K562 (cell line): ENCODE results near the gene PHF5A. TPM values are rescaled to one million over a fixed set of nuclear protein-coding genes. Genes with fewer than 3 reads are reported as not detected.
A peak's percentile ranks its signal among the peaks of the same experiment; 100 is the strongest.

Source experiments
- ATAC-seq: fragments of 200-7000 bp; cut with Tn5 transposase; 3 replicates; pipeline ENCODE4 v1.9.1; 2020; ENCODE audit warnings: moderate library complexity
- BruUV-seq: library from RNA; stranded (reverse); fragments of 400-500 nt; replicated peaks from 2 replicates; lab custom pipeline; 2021; lab: Mats Ljungman, UMichigan
- CTCF ChIA-PET: fragments of 300-600 bp; formaldehyde crosslinking; extraction: SDS; loops from one replicate; lab custom pipeline; 2021; ENCODE audit warnings: low intra/inter-chr PET ratio; lab: Yijun Ruan, JAX
- POLR2A ChIA-PET: fragments of 300-600, 350-650 bp; sonication (Branson Sonifier 250); formaldehyde crosslinking; extraction: SDS; loops from one replicate; lab custom pipeline; 2021; ENCODE audit warnings: antibody characterized with exemption, inconsistent platforms; lab: Yijun Ruan, JAX
- DNase-seq, 4 experiments: peaks; one replicate each; pipeline versions ENCODE4 v3.0.0 to v3.0.0-alpha.2; 2011 to 2018; ENCODE audit warnings: low spot score in 3 of 4, mixed read lengths in 3 of 4; ENCODE audit errors: extremely low read depth in 1 of 4
- FAIRE-seq: peaks from 2 replicates; lab custom pipeline; 2011; peaks lifted over from hg19 to GRCh38; lab: Jason Lieb, UNC
- H2AFZ ChIP-seq: 2 replicates; pipeline ENCODE4 v1.6.0; 2011; ENCODE audit warnings: low read depth, low read length, control low read depth, inconsistent platforms
- H3K27ac ChIP-seq: fragments of 200-600 bp; 3 replicates; pipeline ENCODE4 v1.8.0; 2011; ENCODE audit warnings: low read depth, mild to moderate bottlenecking, control low read depth, inconsistent platforms, low read length, moderate library complexity, mixed read lengths; ENCODE audit errors: extremely low read depth
- H3K27me3 ChIP-seq, 2 experiments: fragments of 300-600 bp in 1 of 2; 2 replicates in 1 of 2; 3 replicates in 1 of 2; pipeline versions ENCODE4 v1.6.0 to v1.8.0; 2011; ENCODE audit warnings: inconsistent platforms in 2 of 2, low read length in 2 of 2, mild to moderate bottlenecking in 1 of 2, mixed read lengths in 1 of 2, moderate library complexity in 1 of 2; ENCODE audit not compliant: control insufficient read depth in 2 of 2, insufficient read depth in 2 of 2
- H3K36me3 ChIP-seq: fragments of 300-600 bp; 3 replicates; pipeline ENCODE4 v1.8.0; 2011; ENCODE audit warnings: mild to moderate bottlenecking, low read length, inconsistent platforms; ENCODE audit not compliant: control insufficient read depth, insufficient read depth
- H3K4me1 ChIP-seq, 2 experiments: fragments of 200-600 bp in 1 of 2; replicated peaks in 1 of 2; 2 replicates in 1 of 2; 3 replicates in 1 of 2; pipeline versions ENCODE4 v1.5.1 to v1.8.0; 2011; ENCODE audit warnings: inconsistent platforms in 2 of 2, low read length in 2 of 2, mild to moderate bottlenecking in 1 of 2, mixed read lengths in 1 of 2, moderate library complexity in 1 of 2; ENCODE audit not compliant: control insufficient read depth in 2 of 2, insufficient read depth in 2 of 2
- H3K4me2 ChIP-seq: 2 replicates; pipeline ENCODE4 v1.6.1; 2011; ENCODE audit warnings: low read length, control low read depth, inconsistent platforms, mixed read lengths; ENCODE audit not compliant: insufficient read depth
- H3K4me3 ChIP-seq: fragments of 200-600 bp; sonication (generic), shearing (Covaris generic); 2 replicates; pipeline ENCODE4 v1.5.1; 2016; ENCODE audit warnings: control low read depth, inconsistent platforms
- H3K79me2 ChIP-seq: fragments of 200-600 bp; 3 replicates; pipeline ENCODE4 v1.8.0; 2011; ENCODE audit warnings: low read length, inconsistent platforms; ENCODE audit not compliant: control insufficient read depth, insufficient read depth
- H3K9ac ChIP-seq, 2 experiments: 2 replicates each; pipeline versions ENCODE4 v1.6.0 to v1.6.1; 2011; ENCODE audit warnings: low read depth in 2 of 2, low read length in 2 of 2, control low read depth in 1 of 2, inconsistent platforms in 1 of 2, mild to moderate bottlenecking in 1 of 2, mixed read lengths in 1 of 2; ENCODE audit not compliant: insufficient read depth in 1 of 2
- H3K9me1 ChIP-seq: one replicate; pipeline ENCODE4 v1.6.0; 2011; ENCODE audit warnings: inconsistent platforms, mild to moderate bottlenecking, low read length, moderate library complexity; ENCODE audit not compliant: control insufficient read depth, insufficient read depth
- H3K9me3 ChIP-seq: replicated peaks from 2 replicates; pipeline ENCODE4 v1.5.1; 2011; ENCODE audit warnings: low read depth, low read length, inconsistent platforms; ENCODE audit not compliant: control insufficient read depth, insufficient read depth
- H4K20me1 ChIP-seq: replicated peaks from 2 replicates; pipeline ENCODE4 v1.6.1; 2011; ENCODE audit warnings: low read length, inconsistent platforms, mixed read lengths; ENCODE audit not compliant: control insufficient read depth, insufficient read depth
- ASH1L ChIP-seq: fragments of 450-650 bp; IDR thresholded peaks from 2 replicates; pipeline ENCODE4 v1.6.1; 2018; ENCODE audit warnings: borderline replicate concordance, mild to moderate bottlenecking, low read depth; ENCODE audit not compliant: partially characterized antibody
- CHD2 ChIP-seq: IDR thresholded peaks from 2 replicates; pipeline ENCODE4 v1.6.1; 2011; ENCODE audit warnings: low read depth, low read length
- ESRRA ChIP-seq: fragments of 450-650 bp; IDR thresholded peaks from 2 replicates; pipeline ENCODE4 v1.6.1; 2014; ENCODE audit warnings: low read depth, mild to moderate bottlenecking, moderate library complexity, borderline replicate concordance
- ESRRB ChIP-seq: fragments of 250-450 bp; sonication (Bioruptor Pico); IDR thresholded peaks from 2 replicates; pipeline ENCODE4 v1.5.0; 2020; ENCODE audit warnings: mild to moderate bottlenecking, moderate library complexity, borderline replicate concordance
- HNRNPL ChIP-seq: fragments of 200-400 bp; formaldehyde crosslinking; IDR thresholded peaks from 2 replicates; pipeline ENCODE4 v1.6.1; 2017; ENCODE audit warnings: low read depth, mild to moderate bottlenecking, low read length
- KLF10 ChIP-seq: fragments of 250-450 bp; sonication (Bioruptor Pico); IDR thresholded peaks from 2 replicates; pipeline ENCODE4 v1.6.1; 2021; ENCODE audit warnings: matching md5 sums
- L3MBTL2 ChIP-seq: fragments of 450-650 bp; IDR thresholded peaks from 2 replicates; pipeline ENCODE4 v1.6.1; 2016; ENCODE audit warnings: mild to moderate bottlenecking, moderate library complexity
- MAFF ChIP-seq: IDR thresholded peaks from 2 replicates; pipeline ENCODE4 v1.6.1; 2012; ENCODE audit warnings: low read length, improper control_type of control experiment
- PBX2 ChIP-seq, 2 experiments: IDR thresholded peaks in 1 of 2; conservative IDR thresholded peaks in 1 of 2; 2 replicates each; pipeline ENCODE4 v1.6.1; 2016; ENCODE audit warnings: low read depth in 2 of 2, mild to moderate bottlenecking in 1 of 2, missing compliant biosample characterization in 1 of 2, missing genetic modification characterization in 1 of 2, moderate library complexity in 1 of 2
- TAL1 ChIP-seq: fragments of 450-650 bp; IDR thresholded peaks from 2 replicates; pipeline ENCODE4 v1.6.1; 2016; ENCODE audit warnings: mild to moderate bottlenecking
- THAP7 ChIP-seq: fragments of 250-450 bp; sonication (Bioruptor Pico); IDR thresholded peaks from 2 replicates; pipeline ENCODE4 v1.5.0; 2021
- U2AF1 ChIP-seq: fragments of 200-400 bp; formaldehyde crosslinking; optimal IDR thresholded peaks from 2 replicates; pipeline ENCODE3; 2017; ENCODE audit warnings: mild to moderate bottlenecking, low read depth, low read length, moderate library complexity
- USF2 ChIP-seq: sonication (generic); formaldehyde crosslinking; IDR thresholded peaks from 2 replicates; pipeline ENCODE4 v1.5.0; 2020; ENCODE audit warnings: missing genetic modification reagents
- ZNF239 ChIP-seq: fragments of 250-450 bp; sonication (Bioruptor Pico); IDR thresholded peaks from 2 replicates; pipeline ENCODE4 v1.4.0; 2020; ENCODE audit warnings: mild to moderate bottlenecking
- ZNF583 ChIP-seq: fragments of 250-450 bp; sonication (Bioruptor Pico); IDR thresholded peaks from 2 replicates; pipeline ENCODE4 v1.4.0; 2020
- ZNF785 ChIP-seq: fragments of 250-450 bp; sonication (Bioruptor Pico); IDR thresholded peaks from 2 replicates; pipeline ENCODE4 v1.4.0; 2020; ENCODE audit warnings: mild to moderate bottlenecking
- WGBS: fragments of 100-300 bp; shearing (Covaris generic); methylation state at CpG from one replicate; pipeline ENCODE4 v1.1.6; 2016; ENCODE audit warnings: low coverage, mixed read lengths; ENCODE audit not compliant: insufficient coverage; ENCODE audit errors: missing lambda C conversion rate; 5-methylcytosine and 5-hydroxymethylcytosine counted together
- in situ Hi-C: fragments of 300-500 bp; cut with MboI; formaldehyde crosslinking; loops from 4 replicates; pipeline ENCODE4 v1.15.0; 2018; ENCODE audit warnings: inconsistent platforms, mixed read lengths
- intact Hi-C: fragments of 100-400 bp; cut with micrococcal nuclease; formaldehyde crosslinking; loops from 2 replicates; pipeline ENCODE4 v1.14.2; 2022
- polyA plus RNA-seq, 8 experiments: library from polyadenylated mRNA; depleted of rRNA in 4 of 8; stranded (reverse) in 5 of 8; unstranded in 3 of 8; fragments of >200 nt; fragmentation: Nextera tagmentation in 2 of 8; fragmentation: Illumina TruSeq in 1 of 8; extraction: Ambion mirVana in 2 of 8; extraction: Trizol in 1 of 8; gene quantifications; 2 replicates each; pipeline versions ENCODE4 v1.2.1 to v1.2.3, GENCODE V29; 2011 to 2014; ENCODE audit warnings: inconsistent platforms in 1 of 8, missing spikeins in 1 of 8
- total RNA-seq, 7 experiments: library from RNA; depleted of rRNA in 6 of 7; stranded (reverse); fragments of >200 nt in 6 of 7; fragmentation: Illumina TruSeq in 2 of 7; extraction: Trizol in 2 of 7; gene quantifications; 2 replicates each; pipeline versions ENCODE4 v1.2.1 to v1.2.3, GENCODE V29; 2011 to 2021; ENCODE audit warnings: low replicate concordance in 1 of 7
- TF ChIP-seq, protein P1 (sequence below), 2 experiments: fragments of 250-450 bp in 1 of 2; fragments of 450-650 bp in 1 of 2; sonication (Bioruptor Pico) in 1 of 2; IDR thresholded peaks; 2 replicates each; pipeline versions ENCODE4 v1.6.1 to v1.8.0; 2016 to 2021; ENCODE audit warnings: mild to moderate bottlenecking in 2 of 2, moderate library complexity in 2 of 2, missing compliant biosample characterization in 1 of 2, missing genetic modification characterization in 1 of 2

The PHF5A gene
- total and polyA plus RNA-seq, 9 of the 15 experiments (the other 6 are each of a cell fraction or from before 2014, with no cell fraction given) = 14.2 to 144 (median 101) TPM

- ChIA-PET CTCF (no interaction called here), POLR2A (interaction anchor here (0.6 to 1.9 kb wide), 5 partner anchors 10 to 74 kb away, joined by 3 to 12 read pairs (median 5); partner anchors contain the start of genes ACO2, PHF5A and TEF)
- no peaks in the 10 kb centered on the region for H3K9me1 ChIP-seq
- H2AFZ ChIP-seq = peak overlapping the region; percentile 84
- peak; percentile 62 to 94 (median 76) for DNase-seq
- no TSS peak for BruUV-seq
- no peaks in the 10 kb centered on the region for H3K27me3 ChIP-seq
- H3K9ac ChIP-seq = peak overlapping the region; percentile 89 to 96
- peaks cover 46% of the 10 kb centered on the region for H3K79me2 ChIP-seq
- H3K4me3 ChIP-seq = peak overlapping the region; percentile 92
- H3K27ac ChIP-seq = peak overlapping the region; percentile 94
- ATAC-seq = peak; percentile 82
- WGBS = 1% methylated on average over 18 of the region's 28 CpGs
- intact Hi-C loops (loop anchor here (2.0 kb wide), 1 partner anchor 21 kb away; the partner anchor contains the start of genes ACO2 and PHF5A), in situ Hi-C loops (no loop called here)
- H3K9me3 ChIP-seq = no peaks in the 10 kb centered on the region
- peaks cover under 1% of the 10 kb centered on the region; the same call in 1 of the 3 replicates for H3K36me3 ChIP-seq
- H3K4me1 ChIP-seq = peaks cover 6 to 26% of the 10 kb centered on the region in 2 experiments; a peak in 4 of 5 replicates
- peak; percentile 92 for FAIRE-seq
- peaks cover 6% of the 10 kb centered on the region for H4K20me1 ChIP-seq
- peak overlapping the region; percentile 94 for H3K4me2 ChIP-seq
- TF ChIP-seq, protein P1, sequence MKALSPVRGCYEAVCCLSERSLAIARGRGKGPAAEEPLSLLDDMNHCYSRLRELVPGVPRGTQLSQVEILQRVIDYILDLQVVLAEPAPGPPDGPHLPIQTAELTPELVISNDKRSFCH (CRISPR knock-in tag; IDR thresholded peaks at IDR 0.05) = no peak
- TF ChIP-seq, protein P1 (tag; IDR thresholded peaks at IDR 0.05) = no peak
- no peak for TF ChIP-seq THAP7
- no peak for TF ChIP-seq ZNF239 (CRISPR knock-in tag)
- no peak for TF ChIP-seq ESRRA
- no peak for TF ChIP-seq KLF10
- no peak for TF ChIP-seq USF2
- TF ChIP-seq U2AF1 = no peak
- TF ChIP-seq MAFF = no peak
- TF ChIP-seq TAL1 = no peak
- no peak for TF ChIP-seq PBX2 (CRISPR knock-in tag; IDR thresholded peaks at IDR 0.05; ENCODE audit: low read depth)
- no peak for TF ChIP-seq PBX2 (tag; conservative IDR thresholded peaks at IDR 0.05; ENCODE audit: low read depth)
- no peak for TF ChIP-seq HNRNPL
- TF ChIP-seq ZNF583 (CRISPR knock-in tag) = no peak
- TF ChIP-seq CHD2 = peak; percentile 56; the same call in 1 of the 2 replicates
- TF ChIP-seq ESRRB (CRISPR knock-in tag) = no peak
- TF ChIP-seq ASH1L = no peak
- TF ChIP-seq ZNF785 = no peak
- TF ChIP-seq L3MBTL2 = peak; percentile 19; the same call in 1 of the 2 replicates
These were observed 20.2 kb downstream of the PHF5A start for GRCh38 chr22:41448189-41448808.
